GM12878 (cell line): ENCODE results near the gene COPS7A.

Experiments used
- ATF7 ChIP-seq: fragments of 450-650 bp; IDR thresholded peaks from 2 replicates; pipeline ENCODE4 v1.6.1; 2016; ENCODE audit warnings: low read depth, mild to moderate bottlenecking
- CHD2 ChIP-seq: IDR thresholded peaks from 2 replicates; pipeline ENCODE4 v1.6.1; 2011; ENCODE audit warnings: low read depth, low read length, improper control_type of control experiment, borderline replicate concordance
- CHD4 ChIP-seq: fragments of 200-600 bp; sonication (generic); IDR thresholded peaks from 2 replicates; pipeline ENCODE4 v1.6.1; 2016; ENCODE audit warnings: mild to moderate bottlenecking
- CREM ChIP-seq: IDR thresholded peaks from 2 replicates; pipeline ENCODE4 v1.6.1; 2014; ENCODE audit warnings: antibody characterized with exemption, low read depth
- GABPA ChIP-seq: IDR thresholded peaks from 2 replicates; pipeline ENCODE4 v1.6.1; 2014; ENCODE audit warnings: antibody characterized with exemption, low read depth, mild to moderate bottlenecking, inconsistent platforms
- JUNB ChIP-seq: IDR thresholded peaks from 2 replicates; pipeline ENCODE4 v1.6.1; 2016; ENCODE audit warnings: antibody characterized with exemption, mild to moderate bottlenecking
- MYB ChIP-seq: fragments of 150-350 bp; IDR thresholded peaks from 2 replicates; pipeline ENCODE4 v1.6.1; 2014; ENCODE audit warnings: mild to moderate bottlenecking, low read depth, low read length, borderline replicate concordance
- POLR2A ChIP-seq: IDR thresholded peaks from 2 replicates; pipeline ENCODE4 v1.6.1; 2011; ENCODE audit warnings: low read depth, mild to moderate bottlenecking, low read length
- YY1 ChIP-seq: IDR thresholded peaks from 2 replicates; pipeline ENCODE4 v1.6.1; 2011; ENCODE audit warnings: low read depth, mild to moderate bottlenecking, low read length
- ZNF24 ChIP-seq: fragments of 450-650 bp; IDR thresholded peaks from 2 replicates; pipeline ENCODE4 v1.6.1; 2017; ENCODE audit warnings: antibody characterized with exemption, mild to moderate bottlenecking
- TF ChIP-seq, protein P1 (sequence below), 3 experiments: IDR thresholded peaks in 2 of 3; conservative IDR thresholded peaks in 1 of 3; 2 replicates each; pipeline ENCODE4 v1.5.1; 2011; ENCODE audit warnings: low read depth in 3 of 3, low read length in 3 of 3, mild to moderate bottlenecking in 3 of 3, control low read depth in 2 of 3, moderate library complexity in 2 of 3, inconsistent platforms in 1 of 3, mixed read lengths in 1 of 3; ENCODE audit not compliant: control insufficient read depth in 2 of 3, insufficient read depth in 1 of 3; ENCODE audit errors: extremely low read depth in 1 of 3
- TF ChIP-seq, protein P2 (sequence below): IDR thresholded peaks from 2 replicates; pipeline ENCODE4 v1.6.1; 2011; ENCODE audit warnings: low read depth, mild to moderate bottlenecking, low read length, moderate library complexity, borderline replicate concordance; ENCODE audit errors: extremely low read depth

DNA sequence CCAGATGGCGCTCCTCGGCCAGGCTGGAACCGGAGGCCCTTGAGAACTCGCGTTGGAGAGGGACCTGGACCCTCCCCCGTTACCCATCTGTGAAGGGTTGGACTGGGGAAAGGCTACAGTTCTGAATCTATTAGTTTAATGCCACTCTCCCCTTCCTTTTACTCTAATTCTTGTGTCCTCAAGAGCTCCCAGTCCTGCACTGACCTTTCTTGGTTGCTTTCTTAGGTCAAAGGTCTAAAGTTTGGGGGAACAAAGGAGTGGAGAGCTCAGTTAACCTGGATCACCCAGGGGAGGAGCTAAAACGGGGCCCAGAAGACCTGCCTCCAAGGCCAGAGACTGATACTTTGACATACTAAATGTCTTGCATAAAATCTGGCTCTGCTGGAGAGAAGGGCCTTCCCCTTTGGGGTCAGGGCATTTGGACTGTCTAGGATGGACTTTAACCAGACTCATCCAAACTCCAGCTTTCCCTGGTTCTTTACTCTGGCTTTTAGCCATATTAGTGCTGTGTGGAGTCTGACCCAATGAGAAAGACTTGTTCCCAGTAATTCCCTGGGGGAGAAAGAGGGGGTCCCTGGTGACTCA lies 30.0 kb downstream of the COPS7A start:
- TF ChIP-seq GABPA (no peak), CHD4 (no peak), ATF7 (no peak), YY1 (no peak; the same call in 1 of the 2 replicates), CREM (no peak), POLR2A (no peak), JUNB (no peak), ZNF24 (no peak), CHD2 (no peak), MYB (no peak)
- TF ChIP-seq, protein P1, sequence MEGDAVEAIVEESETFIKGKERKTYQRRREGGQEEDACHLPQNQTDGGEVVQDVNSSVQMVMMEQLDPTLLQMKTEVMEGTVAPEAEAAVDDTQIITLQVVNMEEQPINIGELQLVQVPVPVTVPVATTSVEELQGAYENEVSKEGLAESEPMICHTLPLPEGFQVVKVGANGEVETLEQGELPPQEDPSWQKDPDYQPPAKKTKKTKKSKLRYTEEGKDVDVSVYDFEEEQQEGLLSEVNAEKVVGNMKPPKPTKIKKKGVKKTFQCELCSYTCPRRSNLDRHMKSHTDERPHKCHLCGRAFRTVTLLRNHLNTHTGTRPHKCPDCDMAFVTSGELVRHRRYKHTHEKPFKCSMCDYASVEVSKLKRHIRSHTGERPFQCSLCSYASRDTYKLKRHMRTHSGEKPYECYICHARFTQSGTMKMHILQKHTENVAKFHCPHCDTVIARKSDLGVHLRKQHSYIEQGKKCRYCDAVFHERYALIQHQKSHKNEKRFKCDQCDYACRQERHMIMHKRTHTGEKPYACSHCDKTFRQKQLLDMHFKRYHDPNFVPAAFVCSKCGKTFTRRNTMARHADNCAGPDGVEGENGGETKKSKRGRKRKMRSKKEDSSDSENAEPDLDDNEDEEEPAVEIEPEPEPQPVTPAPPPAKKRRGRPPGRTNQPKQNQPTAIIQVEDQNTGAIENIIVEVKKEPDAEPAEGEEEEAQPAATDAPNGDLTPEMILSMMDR (IDR thresholded peaks at IDR 0.05 in 2 of 3, conservative IDR thresholded peaks at IDR 0.05 in 1 of 3; ENCODE audit: control insufficient read depth in 2 of 3, extremely low read depth in 1 of 3, insufficient read depth in 1 of 3, low read depth in 3 of 3, low read length in 3 of 3), result no peak; a peak in 2 of 6 replicates
- TF ChIP-seq, protein P2, sequence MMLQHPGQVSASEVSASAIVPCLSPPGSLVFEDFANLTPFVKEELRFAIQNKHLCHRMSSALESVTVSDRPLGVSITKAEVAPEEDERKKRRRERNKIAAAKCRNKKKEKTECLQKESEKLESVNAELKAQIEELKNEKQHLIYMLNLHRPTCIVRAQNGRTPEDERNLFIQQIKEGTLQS, result no peak
